ENCODE data around the gene IL3RA. TPM values are rescaled to one million over a fixed set of nuclear protein-coding genes. Genes with fewer than 3 reads are reported as not detected.

Gene IL3RA
- total and polyA plus RNA-seq, 8 donors: 0.57 to 7.6 (median 2.0) TPM

DNA sequence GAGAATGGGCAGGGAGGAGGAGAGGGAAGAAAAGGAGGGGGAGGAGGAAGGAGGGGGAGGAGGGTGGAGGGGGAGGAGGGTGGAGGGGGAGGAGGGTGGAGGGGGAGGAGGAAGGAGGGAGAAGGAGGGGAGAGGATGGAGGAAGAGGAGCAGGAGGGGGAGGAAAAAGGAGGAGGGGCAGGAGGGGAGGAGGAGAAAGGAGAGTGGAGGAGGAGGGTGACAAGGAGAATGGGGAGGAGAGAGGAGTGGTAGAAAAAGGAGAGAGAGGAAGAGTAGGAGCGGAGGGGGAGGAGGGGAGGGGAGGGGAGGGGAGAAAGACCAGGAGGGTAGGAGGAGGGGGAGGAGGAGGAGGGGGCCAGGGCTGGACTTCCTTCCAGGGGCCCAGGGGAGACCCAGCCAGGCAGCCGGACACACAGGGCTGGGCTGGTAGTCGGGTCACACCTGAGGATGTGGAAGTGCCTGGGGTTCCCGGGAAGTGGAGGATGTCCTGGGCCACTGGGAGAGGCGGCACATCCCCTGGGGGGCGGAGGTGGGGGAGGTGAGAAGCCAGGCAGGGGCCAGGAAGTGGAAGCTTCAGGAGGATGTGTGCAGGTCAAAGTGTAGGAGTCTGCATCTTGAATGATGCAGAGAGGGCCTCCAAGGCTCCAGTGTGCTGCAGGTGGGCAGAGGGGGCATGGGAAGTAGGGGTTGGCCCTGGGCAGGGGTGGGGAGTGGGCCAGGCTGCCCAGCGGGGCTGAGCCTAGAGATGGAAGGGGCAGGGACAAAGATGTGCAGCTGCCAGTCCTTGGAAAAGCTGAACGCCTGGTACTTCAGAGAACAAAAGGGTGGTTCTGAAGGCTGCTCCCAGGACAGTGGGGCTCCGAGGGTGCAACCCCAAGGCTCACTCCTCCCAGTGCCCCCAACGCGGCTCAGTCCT lies 18.8 kb downstream of the IL3RA start:
- ATAC-seq (peak in 1 of 4 donors; percentile 21), FAIRE-seq (no peak), DNase-seq (peak in 1 of 6 donors; percentile 55)
- Histone ChIP-seq H3K36me3 (peaks cover 0 to 9% (median 4%) of the 10 kb centered on the region in 3 donors), H3K4me3 (no peak overlapping the region), H3K27me3 (no peaks in the 10 kb centered on the region), H3K9me3 (no peaks in the 10 kb centered on the region), H3K27ac (no peak overlapping the region), H3K4me1 (no peaks in the 10 kb centered on the region)
- TF ChIP-seq, protein P1, sequence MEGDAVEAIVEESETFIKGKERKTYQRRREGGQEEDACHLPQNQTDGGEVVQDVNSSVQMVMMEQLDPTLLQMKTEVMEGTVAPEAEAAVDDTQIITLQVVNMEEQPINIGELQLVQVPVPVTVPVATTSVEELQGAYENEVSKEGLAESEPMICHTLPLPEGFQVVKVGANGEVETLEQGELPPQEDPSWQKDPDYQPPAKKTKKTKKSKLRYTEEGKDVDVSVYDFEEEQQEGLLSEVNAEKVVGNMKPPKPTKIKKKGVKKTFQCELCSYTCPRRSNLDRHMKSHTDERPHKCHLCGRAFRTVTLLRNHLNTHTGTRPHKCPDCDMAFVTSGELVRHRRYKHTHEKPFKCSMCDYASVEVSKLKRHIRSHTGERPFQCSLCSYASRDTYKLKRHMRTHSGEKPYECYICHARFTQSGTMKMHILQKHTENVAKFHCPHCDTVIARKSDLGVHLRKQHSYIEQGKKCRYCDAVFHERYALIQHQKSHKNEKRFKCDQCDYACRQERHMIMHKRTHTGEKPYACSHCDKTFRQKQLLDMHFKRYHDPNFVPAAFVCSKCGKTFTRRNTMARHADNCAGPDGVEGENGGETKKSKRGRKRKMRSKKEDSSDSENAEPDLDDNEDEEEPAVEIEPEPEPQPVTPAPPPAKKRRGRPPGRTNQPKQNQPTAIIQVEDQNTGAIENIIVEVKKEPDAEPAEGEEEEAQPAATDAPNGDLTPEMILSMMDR (IDR thresholded peaks at IDR 0.05): no peak
- 42 to 55% methylated on average over 10 to 11 of the region's 11 CpGs for WGBS, 2 donors
- intact Hi-C loops (cut with DNase I): no loop called here

DNA sequence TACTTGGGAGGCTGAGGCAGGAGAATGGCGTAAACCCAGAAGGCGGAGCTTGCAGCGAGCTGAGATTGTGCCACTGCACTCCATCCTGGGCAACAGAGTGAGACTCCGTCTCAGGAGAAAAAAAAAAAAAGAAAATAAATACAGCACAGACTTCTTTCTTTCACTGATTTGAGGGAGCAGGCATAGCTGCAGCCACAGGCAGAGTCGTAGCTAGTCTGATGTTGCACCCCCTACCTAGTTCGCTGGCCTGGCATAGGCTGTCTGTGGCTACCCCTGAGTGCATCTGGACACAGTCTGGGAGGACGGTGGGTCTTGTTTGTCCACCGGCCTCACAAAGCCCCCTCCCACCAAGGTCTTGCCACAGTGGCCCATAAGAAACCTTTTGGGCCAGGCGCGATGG lies 21.4 kb downstream of the IL3RA start:
- TF ChIP-seq, protein P1 (IDR thresholded peaks at IDR 0.05): no peak
- no peaks in the 10 kb centered on the region for H3K4me1 ChIP-seq
- ATAC-seq: no peak

DNA sequence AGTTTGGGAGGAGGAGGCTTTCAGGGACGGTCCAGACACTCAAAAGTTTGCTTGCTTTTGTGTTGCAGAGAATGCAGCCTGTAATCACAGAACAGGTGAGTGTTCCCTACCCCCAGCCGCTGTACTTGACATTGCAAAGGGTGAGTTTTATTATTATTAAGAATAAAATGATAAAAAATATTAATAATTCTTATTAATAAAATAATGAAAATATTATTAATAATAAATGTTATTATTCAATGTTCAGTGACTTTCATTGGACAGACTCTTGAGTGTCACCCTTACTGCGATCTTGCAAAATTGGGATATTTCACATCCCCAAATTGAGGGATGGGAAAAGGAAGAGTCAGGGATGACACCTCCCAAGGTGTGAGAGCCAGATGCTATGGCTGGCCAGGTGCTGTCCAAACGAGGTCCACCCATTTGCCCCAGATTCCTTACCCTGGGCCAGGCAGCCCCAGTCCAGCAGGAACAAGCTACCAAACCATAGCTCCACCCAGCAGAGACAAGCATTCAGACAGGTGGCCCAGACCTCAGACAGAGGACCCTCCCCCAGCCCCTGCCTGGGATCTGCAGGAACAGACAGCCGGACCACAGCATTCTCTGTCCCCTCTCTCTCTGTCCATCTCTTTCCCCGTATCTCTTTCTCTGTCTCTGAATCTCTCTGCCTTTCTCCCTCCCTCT lies 22.4 kb downstream of the IL3RA start:
- Histone ChIP-seq H3K36me3 (peaks cover 0 to 9% (median 4%) of the 10 kb centered on the region in 3 donors), H3K4me3 (no peak overlapping the region), H3K4me1 (no peaks in the 10 kb centered on the region), H3K27ac (no peak overlapping the region), H3K27me3 (no peaks in the 10 kb centered on the region), H3K9me3 (no peaks in the 10 kb centered on the region)
- TF ChIP-seq, protein P1 (IDR thresholded peaks at IDR 0.05): no peak
- peak in 1 of 6 donors; percentile 18 for DNase-seq
- intact Hi-C loops (cut with DNase I): no loop called here
- WGBS, 2 donors: 84 to 94% methylated on average over 6 of the region's 6 CpGs
- ATAC-seq: no peak
- no peak for FAIRE-seq

More for the DNA sequence above, 21.4 kb downstream of the IL3RA start:
- WGBS, 2 donors: 95 to 99% methylated on average over 10 of the region's 10 CpGs
- intact Hi-C loops (cut with DNase I): no loop called here
- peak in 1 of 6 donors; percentile 19 for DNase-seq
- no peaks in the 10 kb centered on the region for H3K27me3 ChIP-seq
- H3K36me3 ChIP-seq: peaks cover 0 to 9% (median 4%) of the 10 kb centered on the region in 3 donors
- FAIRE-seq: no peak
- no peaks in the 10 kb centered on the region for H3K9me3 ChIP-seq
- H3K27ac ChIP-seq: no peak overlapping the region
- no peak overlapping the region for H3K4me3 ChIP-seq

DNA sequence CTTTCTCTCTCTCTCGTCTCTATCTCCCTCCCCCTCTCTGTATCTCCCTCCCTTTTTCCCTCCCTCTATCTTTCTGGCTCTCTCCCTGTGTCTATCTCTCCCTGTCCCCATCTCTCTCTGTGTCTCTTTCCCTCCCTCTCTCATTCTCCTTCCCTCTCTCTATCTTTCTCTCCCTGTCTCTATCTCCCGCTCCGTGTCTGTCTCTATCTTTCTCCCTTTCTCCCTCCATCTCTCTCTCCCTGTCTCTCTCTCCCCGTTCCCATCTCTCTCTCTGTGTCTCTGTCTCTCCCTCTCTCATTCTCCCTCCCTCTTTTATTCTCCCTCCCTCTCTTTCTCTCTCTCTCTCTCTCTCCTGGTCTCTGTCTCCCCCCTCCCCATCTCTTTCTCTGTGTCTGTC lies 22.9 kb downstream of the IL3RA start:
- intact Hi-C loops (cut with DNase I): no loop called here
- 84 to 89% methylated on average over 4 of the region's 4 CpGs for WGBS, 2 donors
- H3K27me3 ChIP-seq: no peaks in the 10 kb centered on the region
- DNase-seq (no peak), FAIRE-seq (no peak), ATAC-seq (no peak)
- no peak overlapping the region for H3K4me3 ChIP-seq
- no peaks in the 10 kb centered on the region for H3K9me3 ChIP-seq
- H3K36me3 ChIP-seq: peaks cover 0 to 9% (median 4%) of the 10 kb centered on the region in 3 donors
- TF ChIP-seq, protein P1 (IDR thresholded peaks at IDR 0.05): no peak
- H3K27ac ChIP-seq: no peak overlapping the region
- no peaks in the 10 kb centered on the region for H3K4me1 ChIP-seq

Measured in pancreas (tissue), 10 donors.